ENCODE measurements around the gene SCN4B.

The SCN4B gene

DNA sequence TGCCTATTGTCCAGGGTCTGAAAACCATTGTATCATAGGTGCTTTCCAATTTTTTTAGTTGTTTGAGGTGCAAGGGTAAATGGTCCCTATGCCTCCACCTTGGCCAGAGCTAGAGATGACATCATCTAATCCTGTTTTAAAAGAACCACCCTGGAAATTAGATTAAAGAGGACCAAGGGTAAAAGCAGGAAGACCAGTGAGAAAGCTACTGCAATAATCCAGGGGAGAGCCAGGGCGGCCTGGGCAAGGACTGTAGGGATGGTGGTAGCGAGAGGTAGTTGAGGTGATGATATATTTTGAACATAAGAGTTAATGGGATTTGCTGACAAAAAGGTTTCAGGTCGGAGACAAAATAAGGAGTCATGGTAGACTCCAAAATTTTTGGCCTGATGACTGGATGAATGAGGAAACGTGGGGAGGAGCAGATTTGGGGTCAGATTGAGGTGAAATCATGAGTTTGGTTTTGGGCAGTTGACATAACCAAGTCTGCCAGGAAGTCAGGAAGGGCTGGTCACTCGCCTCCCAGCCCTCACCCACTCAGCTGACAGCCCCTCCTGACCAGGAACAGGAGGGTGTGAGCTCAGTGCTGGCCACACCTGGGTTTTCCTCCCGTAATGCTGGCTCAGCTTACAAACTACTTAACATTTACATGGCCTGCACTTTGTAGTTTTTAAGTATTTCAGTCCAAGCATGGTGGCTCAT, 23.0 kb downstream of the SCN4B start:
- no peak for DNase-seq

- no peak for DNase-seq
Measured at GRCh38 chr11:118128721-118129470, 23.7 kb downstream of the SCN4B start.

GRCh38 chr11:118128310-118128709, 24.3 kb downstream of the SCN4B start:
- no peak for DNase-seq

- DNase-seq, result no peak
Measured at GRCh38 chr11:118126082-118126838, 26.4 kb downstream of the SCN4B start.

GRCh38 chr11:118124929-118125535, 27.6 kb downstream of the SCN4B start:
- no peak for DNase-seq

- DNase-seq, result no peak
Measured at GRCh38 chr11:118120793-118121192, 31.8 kb downstream of the SCN4B start.

GRCh38 chr11:118117790-118118601, 34.6 kb downstream of the SCN4B start:
- DNase-seq, result no peak

GRCh38 chr11:118115048-118115447, 37.6 kb downstream of the SCN4B start:
- DNase-seq, result no peak

DNA sequence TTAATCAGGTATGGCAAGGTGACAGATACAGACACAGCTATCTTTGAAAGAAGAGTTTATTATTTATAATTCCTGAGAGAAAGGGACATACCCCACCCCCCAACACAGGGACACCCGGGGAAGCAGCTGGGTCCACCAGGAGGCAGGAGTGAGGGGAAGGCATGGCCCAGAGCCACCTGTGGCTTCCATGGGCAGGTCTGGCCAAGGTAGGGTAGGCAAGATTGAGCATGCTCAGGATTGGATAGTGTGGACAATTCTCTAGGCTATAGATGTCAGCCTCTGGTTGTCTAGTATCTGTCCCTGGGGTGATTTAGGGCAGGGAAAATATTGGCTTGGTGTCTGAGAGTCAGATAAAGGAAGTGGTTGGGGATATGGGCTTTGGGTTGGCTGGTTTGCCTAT, 38.4 kb downstream of the SCN4B start:
- no peak for DNase-seq

DNA sequence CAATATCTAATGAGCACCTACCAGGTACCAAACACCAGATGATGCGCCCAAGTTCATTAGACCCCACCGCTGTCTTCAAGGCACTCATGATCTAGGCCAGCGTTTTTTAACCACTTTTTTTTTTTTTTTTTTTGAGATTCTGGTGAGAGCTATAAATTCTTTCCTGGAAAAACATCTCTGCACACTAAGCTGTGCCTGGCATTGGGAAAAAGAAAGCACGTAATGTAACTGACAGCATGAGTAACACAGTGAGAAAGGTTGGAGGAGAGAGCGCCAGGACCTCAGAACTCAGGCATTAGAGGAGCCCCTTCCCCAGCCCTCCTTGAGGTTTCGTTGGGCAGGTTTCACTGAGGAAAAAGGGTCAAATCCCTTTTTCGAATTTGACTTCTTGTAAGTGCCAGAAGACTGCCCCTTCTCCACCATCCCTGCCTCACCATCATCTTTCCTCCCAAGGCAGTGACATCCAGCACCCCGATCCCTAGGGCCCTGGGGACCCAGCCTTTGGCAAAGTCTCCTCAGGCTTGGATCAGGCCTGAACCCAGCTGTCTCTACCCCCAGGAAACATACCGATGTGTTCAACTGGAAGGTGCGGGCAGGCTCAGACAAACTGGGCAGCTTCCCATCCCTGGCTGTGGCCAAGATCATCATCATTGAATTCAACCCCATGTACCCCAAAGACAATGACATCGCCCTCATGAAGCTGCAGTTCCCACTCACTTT, 39.8 kb downstream of the SCN4B start:
- DNase-seq, result no peak

- DNase-seq, result no peak
Measured at GRCh38 chr11:118111744-118112035, 40.9 kb downstream of the SCN4B start.

DNA sequence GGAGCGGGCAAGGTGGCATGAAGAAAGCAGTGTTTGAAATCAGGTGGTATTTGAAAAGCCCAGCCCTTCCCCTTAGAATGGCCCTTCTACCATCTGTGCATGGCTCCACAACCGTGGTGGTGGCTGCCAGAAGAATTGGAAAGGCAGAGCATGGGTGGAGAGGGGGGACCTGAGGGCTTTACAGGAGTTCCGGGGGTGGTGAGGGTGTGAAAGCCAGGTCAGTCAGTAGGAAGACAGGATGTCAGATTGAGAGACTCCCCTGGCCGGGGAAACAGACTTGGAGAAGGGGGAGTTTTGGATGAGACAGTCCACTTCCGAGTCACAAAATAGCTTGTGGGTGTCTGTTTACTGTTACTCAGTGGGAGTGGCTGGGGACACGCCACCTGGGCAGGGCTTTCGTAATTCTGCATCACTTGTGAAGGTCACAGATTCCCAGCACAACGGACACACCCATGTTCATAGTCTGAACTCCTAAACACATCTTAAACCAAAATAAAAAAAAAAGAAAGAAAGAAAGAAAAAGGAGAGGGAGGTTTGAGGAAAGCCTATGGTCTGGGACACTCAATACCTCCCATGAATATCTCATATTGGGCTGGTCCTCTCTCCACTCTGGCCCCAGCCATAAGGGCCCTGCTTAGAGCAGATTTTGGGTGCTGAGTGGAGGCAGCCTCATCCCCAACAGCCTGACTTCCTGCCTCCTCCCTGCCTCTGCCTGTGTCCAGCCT, 41.4 kb downstream of the SCN4B start:
- DNase-seq, result no peak

- no peak for DNase-seq
Measured at GRCh38 chr11:118109231-118109630, 43.4 kb downstream of the SCN4B start.

DNA sequence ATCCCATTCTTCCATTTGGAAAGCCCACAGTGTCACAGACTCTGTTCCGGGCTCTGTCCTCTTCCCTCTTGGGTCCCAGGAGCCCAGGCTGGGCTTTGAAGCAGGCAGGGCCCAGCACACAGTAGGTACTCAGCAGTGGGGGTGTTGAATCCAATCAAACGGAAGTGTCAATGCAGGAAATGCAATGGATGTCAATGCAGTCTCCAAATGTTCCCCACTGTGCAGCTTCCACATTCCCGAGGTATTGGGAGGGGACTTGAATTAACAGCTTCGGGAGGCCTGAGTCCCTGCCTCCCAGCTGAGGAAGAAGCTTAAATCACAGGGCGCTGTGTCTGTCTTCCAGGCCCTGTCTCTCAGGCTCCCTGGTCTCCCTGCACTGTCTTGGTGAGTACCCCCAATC, 44.1 kb downstream of the SCN4B start:
- DNase-seq, result no peak

- DNase-seq, result no peak
Measured at GRCh38 chr11:118106789-118107335, 45.8 kb downstream of the SCN4B start.

DNA sequence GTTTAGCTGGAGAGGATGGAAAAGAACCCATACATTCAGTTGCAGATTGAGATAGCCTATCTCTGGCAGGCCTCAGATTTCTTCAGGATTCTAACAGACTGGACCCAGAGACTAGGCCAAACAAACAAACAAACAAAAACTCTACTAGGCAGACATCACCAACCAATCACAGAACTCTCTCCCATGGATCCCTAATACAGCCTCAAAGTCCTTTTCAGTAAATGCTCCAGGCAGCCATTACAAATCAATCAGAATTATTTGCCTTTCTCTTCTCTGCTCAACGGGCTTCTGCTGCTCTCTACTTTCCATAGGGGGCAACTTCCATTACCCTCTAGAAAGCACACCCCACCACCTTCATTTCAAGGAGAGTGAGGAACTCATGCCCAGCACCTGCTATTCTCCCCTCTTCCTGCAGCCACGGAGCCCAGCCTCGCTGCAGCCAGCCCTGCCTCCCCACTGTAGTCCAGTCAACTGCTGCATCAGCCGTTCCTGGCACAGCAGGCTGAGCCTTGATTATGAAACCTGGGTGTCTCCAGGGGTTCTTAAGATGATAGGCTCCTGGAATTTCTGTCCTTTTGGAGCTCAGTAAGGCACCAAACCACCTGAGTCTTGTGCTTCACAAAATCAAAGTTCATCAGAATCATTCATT, 46.8 kb downstream of the SCN4B start:
- DNase-seq, result no peak

- no peak for DNase-seq
Measured at GRCh38 chr11:118104491-118104890, 48.1 kb downstream of the SCN4B start.

GRCh38 chr11:118102721-118103261, 49.8 kb downstream of the SCN4B start:
- no peak for DNase-seq

- no peak for DNase-seq
Measured at GRCh38 chr11:118100691-118101232, 51.9 kb downstream of the SCN4B start.

Measured in right kidney (tissue), 1 donor.